H9 (cell line): ENCODE results near the gene ABLIM3. TPM values are rescaled to one million over a fixed set of nuclear protein-coding genes. Genes with fewer than 3 reads are reported as not detected.

Experiments
- DNase-seq: peaks from one replicate; pipeline ENCODE4 v3.0.0-alpha.2; 2017
- H2AFZ ChIP-seq: one replicate; pipeline ENCODE4 v1.6.1; 2013; ENCODE audit warnings: mild to moderate bottlenecking, low read length, control low read depth, moderate library complexity
- H2AK5ac ChIP-seq: 2 replicates; pipeline ENCODE4 v1.6.1; 2013; ENCODE audit warnings: low read length, control low read depth, mixed read lengths; ENCODE audit not compliant: insufficient read length
- H2BK120ac ChIP-seq: one replicate; pipeline ENCODE4 v1.6.1; 2013; ENCODE audit warnings: low read depth, mild to moderate bottlenecking, low read length, control low read depth, inconsistent platforms; ENCODE audit not compliant: poor library complexity, severe bottlenecking
- H2BK12ac ChIP-seq: 2 replicates; pipeline ENCODE4 v1.6.1; 2013; ENCODE audit warnings: low read length, control low read depth, mixed read lengths, low read depth; ENCODE audit not compliant: insufficient read length
- H2BK15ac ChIP-seq: 2 replicates; pipeline ENCODE4 v1.6.1; 2013; ENCODE audit warnings: low read depth, low read length, control low read depth
- H2BK20ac ChIP-seq: one replicate; pipeline ENCODE4 v1.6.1; 2013; ENCODE audit warnings: low read depth, mild to moderate bottlenecking, low read length, control low read depth, inconsistent platforms; ENCODE audit not compliant: poor library complexity, severe bottlenecking
- H2BK5ac ChIP-seq: 2 replicates; pipeline ENCODE4 v1.6.1; 2013; ENCODE audit warnings: low read length, control low read depth, mixed read lengths; ENCODE audit not compliant: insufficient read length
- H3K14ac ChIP-seq: 2 replicates; pipeline ENCODE4 v1.6.1; 2013; ENCODE audit warnings: low read length, control low read depth; ENCODE audit not compliant: insufficient read depth
- H3K18ac ChIP-seq: 2 replicates; pipeline ENCODE4 v1.6.1; 2013; ENCODE audit warnings: low read depth, mild to moderate bottlenecking, mixed read lengths, low read length, control low read depth; ENCODE audit not compliant: insufficient read length
- H3K23ac ChIP-seq: 2 replicates; pipeline ENCODE4 v1.6.1; 2013; ENCODE audit warnings: low read length, control low read depth, mixed read lengths, low read depth; ENCODE audit not compliant: insufficient read length
- H3K23me2 ChIP-seq: 2 replicates; pipeline ENCODE4 v1.6.1; 2013; ENCODE audit warnings: low read depth, mild to moderate bottlenecking, mixed read lengths, low read length, control low read depth; ENCODE audit not compliant: insufficient read length, poor library complexity, severe bottlenecking
- H3K27ac ChIP-seq: 2 replicates; pipeline ENCODE4 v1.5.1; 2013; ENCODE audit warnings: low read length, control low read depth, mixed read lengths, low read depth; ENCODE audit not compliant: insufficient read length
- H3K27me3 ChIP-seq: 2 replicates; pipeline ENCODE4 v1.6.1; 2013; ENCODE audit warnings: low read length, control low read depth, inconsistent platforms; ENCODE audit not compliant: insufficient read depth
- H3K4ac ChIP-seq: 2 replicates; pipeline ENCODE4 v1.6.1; 2013; ENCODE audit warnings: low read depth, mild to moderate bottlenecking, control low read depth, inconsistent platforms, low read length, moderate library complexity
- H3K4me1 ChIP-seq: 2 replicates; pipeline ENCODE4 v1.6.1; 2013; ENCODE audit warnings: low read length, control low read depth, inconsistent platforms; ENCODE audit not compliant: insufficient read depth
- H3K4me2 ChIP-seq: 2 replicates; pipeline ENCODE4 v1.6.1; 2013; ENCODE audit warnings: low read length, control low read depth, mixed read lengths; ENCODE audit not compliant: insufficient read length, insufficient read depth
- H3K56ac ChIP-seq: 2 replicates; pipeline ENCODE4 v1.6.1; 2013; ENCODE audit warnings: low read depth, mild to moderate bottlenecking, mixed read lengths, low read length, control low read depth; ENCODE audit not compliant: insufficient read length
- H3K79me1 ChIP-seq: 2 replicates; pipeline ENCODE4 v1.6.1; 2013; ENCODE audit warnings: low read depth, mild to moderate bottlenecking, moderate library complexity, low read length, control low read depth, inconsistent platforms; ENCODE audit not compliant: insufficient read depth, poor library complexity, severe bottlenecking
- H3K79me2 ChIP-seq: 2 replicates; pipeline ENCODE4 v1.6.1; 2013; ENCODE audit warnings: low read length, control low read depth, inconsistent platforms; ENCODE audit not compliant: insufficient read depth
- H3K9ac ChIP-seq: 2 replicates; pipeline ENCODE4 v1.6.1; 2013; ENCODE audit warnings: low read length, control low read depth, mixed read lengths; ENCODE audit not compliant: insufficient read length; ENCODE audit errors: extremely low read depth
- H3K9me3 ChIP-seq: one replicate; pipeline ENCODE4 v1.6.1; 2013; ENCODE audit warnings: low read depth, low read length, inconsistent platforms; ENCODE audit not compliant: control insufficient read depth
- H3T11ph ChIP-seq: one replicate; pipeline ENCODE4 v1.6.1; 2013; ENCODE audit warnings: mild to moderate bottlenecking, low read length, control low read depth, inconsistent platforms
- H4K20me1 ChIP-seq: one replicate; pipeline ENCODE4 v1.6.1; 2013; ENCODE audit not compliant: control insufficient read depth, insufficient read length, insufficient read depth
- H4K5ac ChIP-seq: 2 replicates; pipeline ENCODE4 v1.6.1; 2013; ENCODE audit warnings: low read depth, mild to moderate bottlenecking, mixed read lengths, low read length, control low read depth; ENCODE audit not compliant: insufficient read length
- H4K8ac ChIP-seq: replicated peaks from 2 replicates; pipeline ENCODE4 v1.6.1; 2013; ENCODE audit warnings: low read length, control low read depth, mixed read lengths, low read depth; ENCODE audit not compliant: insufficient read length
- H4K91ac ChIP-seq: 2 replicates; pipeline ENCODE4 v1.6.1; 2013; ENCODE audit warnings: low read depth, mild to moderate bottlenecking, moderate library complexity, mixed read lengths, low read length, control low read depth; ENCODE audit not compliant: insufficient read length
- H3K27ac Mint-ChIP-seq, 3 experiments: 2 replicates in 2 of 3; 3 replicates in 1 of 3; pipeline ENCODE4 v1.8.0; 2020 to 2021; ENCODE audit warnings: mixed read lengths in 3 of 3, mild to moderate bottlenecking in 1 of 3, moderate library complexity in 1 of 3
- H3K27me3 Mint-ChIP-seq: 2 replicates; pipeline ENCODE4 v1.8.0; 2021; ENCODE audit warnings: low read depth, mild to moderate bottlenecking, moderate library complexity, mixed read lengths
- H3K36me3 Mint-ChIP-seq, 3 experiments: 2 replicates in 2 of 3; 3 replicates in 1 of 3; pipeline ENCODE4 v1.8.0; 2020 to 2021; ENCODE audit warnings: low read depth in 3 of 3, mixed read lengths in 3 of 3; ENCODE audit not compliant: insufficient read depth in 1 of 3
- H3K4me1 Mint-ChIP-seq, 2 experiments: 2 replicates each; pipeline ENCODE4 v1.8.0; 2020; ENCODE audit warnings: mixed read lengths in 2 of 2
- H3K4me3 Mint-ChIP-seq, 2 experiments: 2 replicates in 1 of 2; 3 replicates in 1 of 2; pipeline ENCODE4 v1.8.0; 2020 to 2021; ENCODE audit warnings: mild to moderate bottlenecking in 2 of 2, mixed read lengths in 2 of 2, moderate library complexity in 1 of 2
- H3K9me3 Mint-ChIP-seq, 2 experiments: 2 replicates in 1 of 2; 3 replicates in 1 of 2; pipeline ENCODE4 v1.8.0; 2020; ENCODE audit warnings: mild to moderate bottlenecking in 2 of 2, mixed read lengths in 2 of 2, moderate library complexity in 1 of 2
- WGBS: extraction: QIAGEN DNeasy Blood & Tissue Kit; methylation state at CpG from one replicate; pipeline ENCODE4 v1.1.7; 2013; ENCODE audit warnings: missing lambda C conversion rate, low lambda C conversion rate, mixed read lengths; ENCODE audit not compliant: insufficient read length; ENCODE audit errors: extremely low coverage; 5-methylcytosine and 5-hydroxymethylcytosine counted together
- total RNA-seq: library from RNA; stranded (reverse); gene quantifications from 2 replicates; pipeline ENCODE4 v1.2.1, GENCODE V29; 2021
- TF ChIP-seq, protein P1 (sequence below): fragments of 200-600 bp; sonication (generic); conservative IDR thresholded peaks from 3 replicates; pipeline ENCODE4 v1.8.0; 2021; ENCODE audit warnings: antibody characterized with exemption, mild to moderate bottlenecking

Gene ABLIM3
- total RNA-seq, 1 experiment from 2014 or later = 0.20 TPM

DNA sequence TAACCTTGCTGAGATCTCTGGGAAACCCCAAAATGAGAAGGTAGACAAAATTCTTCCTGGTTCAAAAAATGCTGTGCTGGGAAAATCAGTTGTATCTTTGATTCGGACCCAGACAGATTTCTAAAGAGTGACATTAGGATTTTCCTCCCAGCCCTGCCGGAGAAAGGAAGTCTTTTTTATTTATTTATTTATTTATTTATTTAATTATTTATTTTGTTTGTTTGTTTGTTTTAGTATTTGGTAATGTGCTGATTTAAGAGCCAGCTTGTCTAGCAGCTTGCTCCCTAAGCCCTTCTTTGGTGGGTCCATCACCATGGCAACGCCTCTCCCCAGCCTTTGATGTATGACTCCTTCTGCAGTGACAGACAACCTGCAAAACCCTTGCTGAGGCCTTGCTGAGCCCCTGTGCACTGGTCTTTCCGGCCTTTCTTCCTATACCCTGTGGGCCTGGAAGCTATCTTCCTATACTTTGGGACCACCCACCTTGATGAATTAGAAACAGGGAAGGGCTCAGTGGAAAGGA is 69.7 kb downstream of the ABLIM3 start:
- no peak overlapping the region for H2BK15ac ChIP-seq
- H3K79me2 ChIP-seq = no peaks in the 10 kb centered on the region
- no peak overlapping the region for H3K18ac ChIP-seq
- H3K4me1 ChIP-seq = no peaks in the 10 kb centered on the region
- H3T11ph ChIP-seq = no peak overlapping the region
- H3K27ac ChIP-seq = no peak overlapping the region
- H3K9me3 ChIP-seq = no peaks in the 10 kb centered on the region
- H3K14ac ChIP-seq = no peak overlapping the region
- peaks cover 11% of the 10 kb centered on the region for H3K27me3 Mint-ChIP-seq
- no peak overlapping the region for H3K27ac Mint-ChIP-seq
- H2BK5ac ChIP-seq = no peak overlapping the region
- H3K23ac ChIP-seq = no peak overlapping the region
- no peak overlapping the region for H4K8ac ChIP-seq
- H3K9me3 Mint-ChIP-seq = no peaks in the 10 kb centered on the region
- no peaks in the 10 kb centered on the region for H3K36me3 Mint-ChIP-seq
- no peaks in the 10 kb centered on the region for H3K27me3 ChIP-seq
- H4K20me1 ChIP-seq = no peaks in the 10 kb centered on the region
- H3K4me1 Mint-ChIP-seq = no peaks in the 10 kb centered on the region; a peak in 1 of 4 replicates
- no peak for DNase-seq
- WGBS = no CpG with 5 or more reads among the region's 4 CpGs
- TF ChIP-seq, protein P1, sequence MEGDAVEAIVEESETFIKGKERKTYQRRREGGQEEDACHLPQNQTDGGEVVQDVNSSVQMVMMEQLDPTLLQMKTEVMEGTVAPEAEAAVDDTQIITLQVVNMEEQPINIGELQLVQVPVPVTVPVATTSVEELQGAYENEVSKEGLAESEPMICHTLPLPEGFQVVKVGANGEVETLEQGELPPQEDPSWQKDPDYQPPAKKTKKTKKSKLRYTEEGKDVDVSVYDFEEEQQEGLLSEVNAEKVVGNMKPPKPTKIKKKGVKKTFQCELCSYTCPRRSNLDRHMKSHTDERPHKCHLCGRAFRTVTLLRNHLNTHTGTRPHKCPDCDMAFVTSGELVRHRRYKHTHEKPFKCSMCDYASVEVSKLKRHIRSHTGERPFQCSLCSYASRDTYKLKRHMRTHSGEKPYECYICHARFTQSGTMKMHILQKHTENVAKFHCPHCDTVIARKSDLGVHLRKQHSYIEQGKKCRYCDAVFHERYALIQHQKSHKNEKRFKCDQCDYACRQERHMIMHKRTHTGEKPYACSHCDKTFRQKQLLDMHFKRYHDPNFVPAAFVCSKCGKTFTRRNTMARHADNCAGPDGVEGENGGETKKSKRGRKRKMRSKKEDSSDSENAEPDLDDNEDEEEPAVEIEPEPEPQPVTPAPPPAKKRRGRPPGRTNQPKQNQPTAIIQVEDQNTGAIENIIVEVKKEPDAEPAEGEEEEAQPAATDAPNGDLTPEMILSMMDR = no peak
- H3K56ac ChIP-seq = no peak overlapping the region
- H2AFZ ChIP-seq = no peak overlapping the region
- no peak overlapping the region for H3K9ac ChIP-seq
- no peaks in the 10 kb centered on the region for H3K23me2 ChIP-seq
- no peak overlapping the region for H3K4me3 Mint-ChIP-seq
- H4K5ac ChIP-seq = no peak overlapping the region
- no peak overlapping the region for H2AK5ac ChIP-seq
- H2BK120ac ChIP-seq = no peak overlapping the region
- no peak overlapping the region for H4K91ac ChIP-seq
- H2BK20ac ChIP-seq = no peak overlapping the region
- no peak overlapping the region for H2BK12ac ChIP-seq
- no peak overlapping the region for H3K4ac ChIP-seq
- no peak overlapping the region for H3K4me2 ChIP-seq
- no peaks in the 10 kb centered on the region for H3K79me1 ChIP-seq
